Fibroblast of mammary gland (primary cell): ENCODE measurements around the gene AFF3.

Experiments
- DNase-seq: peaks from one replicate; pipeline ENCODE4 v3.0.0-alpha.2; 2010; ENCODE audit warnings: low read depth
- H3K4me3 ChIP-seq: 2 replicates; pipeline ENCODE4 v1.5.1; 2011; ENCODE audit warnings: low read depth, mild to moderate bottlenecking, low read length, moderate library complexity; ENCODE audit not compliant: control insufficient read depth
- TF ChIP-seq, protein P1 (sequence below): conservative IDR thresholded peaks from 2 replicates; pipeline ENCODE4 v1.5.1; 2011; ENCODE audit warnings: low read depth, low read length, inconsistent platforms; ENCODE audit not compliant: control insufficient read depth, insufficient read depth

AFF3 gene

DNA sequence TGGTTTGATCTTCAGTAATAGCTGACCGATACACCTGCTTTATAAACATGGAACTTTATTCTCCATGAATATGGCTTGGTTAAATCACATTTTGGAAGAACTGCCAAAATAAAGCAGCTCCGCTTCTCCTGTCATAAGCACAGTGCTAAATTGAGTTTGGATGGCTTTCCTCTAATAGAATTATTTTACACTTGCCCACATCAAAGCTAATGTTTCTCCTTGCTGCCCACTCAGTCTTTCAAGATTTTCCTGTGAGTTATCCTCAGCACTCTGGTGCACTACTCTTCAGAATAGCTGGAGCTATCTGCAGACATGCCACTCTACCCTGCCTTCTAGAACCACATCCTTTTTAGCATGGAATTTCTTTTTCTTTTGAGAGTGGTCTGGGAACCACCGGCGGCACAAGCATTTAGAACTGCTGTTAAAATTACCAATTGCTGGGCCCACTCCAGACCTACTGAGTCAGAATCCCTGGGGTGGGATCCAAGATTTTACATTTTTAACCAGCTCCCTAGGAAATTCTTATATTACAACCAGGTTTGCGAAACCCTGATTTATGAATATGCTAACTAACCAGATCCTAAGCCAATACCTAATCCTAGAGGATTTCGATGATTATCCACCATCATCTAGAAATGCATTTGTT is 283.3 kb downstream of the AFF3 start:
- peak; percentile 80 for DNase-seq
- H3K4me3 ChIP-seq = no peak overlapping the region
- TF ChIP-seq, protein P1, sequence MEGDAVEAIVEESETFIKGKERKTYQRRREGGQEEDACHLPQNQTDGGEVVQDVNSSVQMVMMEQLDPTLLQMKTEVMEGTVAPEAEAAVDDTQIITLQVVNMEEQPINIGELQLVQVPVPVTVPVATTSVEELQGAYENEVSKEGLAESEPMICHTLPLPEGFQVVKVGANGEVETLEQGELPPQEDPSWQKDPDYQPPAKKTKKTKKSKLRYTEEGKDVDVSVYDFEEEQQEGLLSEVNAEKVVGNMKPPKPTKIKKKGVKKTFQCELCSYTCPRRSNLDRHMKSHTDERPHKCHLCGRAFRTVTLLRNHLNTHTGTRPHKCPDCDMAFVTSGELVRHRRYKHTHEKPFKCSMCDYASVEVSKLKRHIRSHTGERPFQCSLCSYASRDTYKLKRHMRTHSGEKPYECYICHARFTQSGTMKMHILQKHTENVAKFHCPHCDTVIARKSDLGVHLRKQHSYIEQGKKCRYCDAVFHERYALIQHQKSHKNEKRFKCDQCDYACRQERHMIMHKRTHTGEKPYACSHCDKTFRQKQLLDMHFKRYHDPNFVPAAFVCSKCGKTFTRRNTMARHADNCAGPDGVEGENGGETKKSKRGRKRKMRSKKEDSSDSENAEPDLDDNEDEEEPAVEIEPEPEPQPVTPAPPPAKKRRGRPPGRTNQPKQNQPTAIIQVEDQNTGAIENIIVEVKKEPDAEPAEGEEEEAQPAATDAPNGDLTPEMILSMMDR = no peak

DNA sequence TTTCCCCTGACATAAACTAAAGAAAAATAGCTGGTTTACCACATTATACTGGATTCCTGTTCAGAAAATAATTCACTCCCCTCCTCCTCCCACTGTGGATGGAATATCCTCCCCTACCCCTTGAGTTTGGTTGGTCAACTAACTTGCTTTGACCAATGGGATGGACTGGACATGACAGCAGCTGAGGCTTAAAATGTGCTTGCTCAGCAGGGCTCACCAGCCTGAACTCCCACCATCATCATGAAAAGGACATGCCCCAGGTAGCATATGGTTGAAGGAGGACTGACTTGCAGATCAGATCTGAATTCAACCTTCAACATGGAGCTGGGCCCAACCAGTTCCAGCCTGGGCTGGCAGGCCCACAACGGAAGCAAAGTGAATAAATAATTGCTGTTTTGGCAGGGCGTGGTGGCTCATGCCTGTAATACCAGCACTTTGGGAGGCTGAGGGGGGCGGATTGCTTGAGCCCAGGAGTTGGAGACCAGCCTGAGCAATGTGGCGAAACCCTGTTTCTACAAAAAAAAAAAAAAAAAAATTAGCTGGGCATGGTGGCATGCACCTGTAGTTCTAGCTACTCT is 284.4 kb downstream of the AFF3 start:
- DNase-seq = no peak
- no peak overlapping the region for H3K4me3 ChIP-seq
- TF ChIP-seq, protein P1 = no peak

DNA sequence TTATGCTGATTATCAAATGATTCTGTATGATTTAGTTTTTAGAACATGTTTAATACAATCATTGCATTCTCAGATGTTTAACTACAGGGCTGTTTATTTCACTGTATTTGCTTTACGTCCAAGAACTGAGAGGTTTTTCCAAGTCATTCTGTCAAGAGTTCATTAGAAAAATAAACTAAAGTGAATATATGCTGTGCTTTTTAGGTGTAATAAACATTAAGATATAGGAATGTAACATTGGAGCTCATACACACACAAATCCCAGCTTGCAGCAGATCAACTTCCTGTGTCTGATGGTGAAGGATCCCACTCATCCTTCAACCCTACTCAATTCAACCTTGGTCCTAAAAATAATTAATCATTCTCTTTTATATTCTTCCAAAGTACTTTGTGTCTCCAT is 285.0 kb downstream of the AFF3 start:
- H3K4me3 ChIP-seq = no peak overlapping the region
- DNase-seq = no peak
- TF ChIP-seq, protein P1 = no peak

DNA sequence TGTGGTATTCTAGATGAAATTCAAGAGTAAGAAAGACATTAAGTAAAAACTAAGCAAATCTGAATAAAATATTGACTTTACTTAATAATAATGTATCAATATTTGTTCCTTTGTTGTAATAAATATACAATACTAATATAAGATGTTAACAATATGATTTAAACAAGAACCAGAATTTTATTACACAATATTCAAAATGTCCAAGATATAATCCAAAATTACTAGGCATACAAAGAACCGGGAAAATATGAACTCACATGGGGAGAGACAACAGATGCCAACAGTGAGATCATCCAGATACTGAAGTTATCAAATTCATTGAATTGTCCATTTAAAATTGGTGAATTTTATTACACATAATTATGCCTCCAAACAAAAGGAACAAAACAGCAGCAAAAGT is 286.3 kb downstream of the AFF3 start:
- H3K4me3 ChIP-seq = no peak overlapping the region
- no peak for DNase-seq
- TF ChIP-seq, protein P1 = no peak

DNA sequence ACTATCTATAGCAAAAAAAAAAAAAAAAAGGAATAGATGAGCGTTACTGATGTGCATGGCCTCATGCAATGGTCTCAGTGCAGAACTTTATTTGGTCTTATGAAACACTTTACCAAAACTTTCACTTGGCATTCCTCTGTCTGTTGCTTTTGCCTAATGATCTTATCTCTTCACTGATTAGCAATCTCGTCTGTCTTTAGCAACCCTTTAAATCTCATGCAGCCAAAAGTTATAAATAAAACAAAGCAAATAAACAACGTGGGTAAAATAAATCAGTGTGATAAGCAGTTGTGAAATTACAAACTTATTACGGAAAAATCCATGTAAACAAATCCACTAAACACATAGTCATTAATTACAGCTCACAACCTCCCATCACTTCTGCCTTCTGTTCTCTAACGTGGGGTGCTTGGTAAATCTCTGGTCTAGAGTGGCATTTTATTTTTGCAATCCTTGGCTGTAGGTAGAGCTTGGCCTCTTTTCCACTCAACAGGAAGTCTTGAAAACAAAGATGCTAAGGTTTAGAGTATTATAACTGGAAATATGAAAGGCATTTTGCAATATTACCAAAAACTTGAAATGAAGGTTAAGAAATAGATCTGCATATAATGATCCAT is 288.0 kb downstream of the AFF3 start:
- no peak for DNase-seq
- TF ChIP-seq, protein P1 = no peak
- H3K4me3 ChIP-seq = no peak overlapping the region

DNA sequence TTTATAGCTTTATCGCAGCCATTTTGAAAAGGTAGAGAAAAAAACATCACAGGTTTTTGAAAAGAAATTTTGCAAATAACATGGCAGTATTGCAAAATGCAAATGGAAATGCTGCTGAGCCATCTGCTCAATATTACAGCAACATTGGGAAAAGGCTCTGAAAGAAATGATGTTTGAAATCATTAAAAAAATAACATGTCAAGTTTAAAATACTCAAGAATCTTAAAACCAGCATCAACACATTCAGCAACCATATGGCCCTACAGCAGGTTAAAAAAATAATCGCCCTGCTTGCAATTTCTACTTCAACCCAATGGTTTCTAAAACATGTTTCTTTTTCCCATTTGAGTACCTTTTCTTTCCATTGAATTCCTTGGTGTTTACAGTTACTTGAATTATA is 289.4 kb downstream of the AFF3 start:
- no peak for DNase-seq
- TF ChIP-seq, protein P1 = no peak
- H3K4me3 ChIP-seq = no peak overlapping the region
